ENCODE measurements around the gene KRT83.

GRCh38 chr12:52342781-52343490, 21.7 kb upstream of the KRT83 start:
- TF ChIP-seq EZH2phosphoT487 (conservative IDR thresholded peaks at IDR 0.05; ENCODE audit: low read length) (no peak), CTCF (IDR thresholded peaks at IDR 0.05; ENCODE audit: insufficient read depth, low read length, poor library complexity, severe bottlenecking) (no peak)
